BE2C (cell line): ENCODE results near the gene IRF2.

Experiments
- DNase-seq: peaks from one replicate; pipeline ENCODE4 v3.0.0-alpha.2; 2020
- H3K27me3 ChIP-seq: fragments of 250-450 bp; sonication (Bioruptor Pico); 2 replicates; pipeline ENCODE4 v1.5.1; 2020; ENCODE audit warnings: mild to moderate bottlenecking
- H3K36me3 ChIP-seq: fragments of 250-450 bp; sonication (Bioruptor Pico); 2 replicates; pipeline ENCODE4 v1.5.1; 2020; ENCODE audit warnings: mild to moderate bottlenecking
- H3K4me1 ChIP-seq: fragments of 250-450 bp; sonication (Bioruptor Pico); 2 replicates; pipeline ENCODE4 v1.5.1; 2020
- H3K4me3 ChIP-seq: 2 replicates; pipeline ENCODE4 v1.5.1; 2011; ENCODE audit warnings: low read depth, low read length
- H3K9me3 ChIP-seq: fragments of 250-450 bp; sonication (Bioruptor Pico); 2 replicates; pipeline ENCODE4 v1.5.1; 2020
- TF ChIP-seq, protein P1 (sequence below): IDR thresholded peaks from 2 replicates; pipeline ENCODE4 v1.5.1; 2012; ENCODE audit warnings: mild to moderate bottlenecking, low read depth, low read length

The IRF2 gene

DNA sequence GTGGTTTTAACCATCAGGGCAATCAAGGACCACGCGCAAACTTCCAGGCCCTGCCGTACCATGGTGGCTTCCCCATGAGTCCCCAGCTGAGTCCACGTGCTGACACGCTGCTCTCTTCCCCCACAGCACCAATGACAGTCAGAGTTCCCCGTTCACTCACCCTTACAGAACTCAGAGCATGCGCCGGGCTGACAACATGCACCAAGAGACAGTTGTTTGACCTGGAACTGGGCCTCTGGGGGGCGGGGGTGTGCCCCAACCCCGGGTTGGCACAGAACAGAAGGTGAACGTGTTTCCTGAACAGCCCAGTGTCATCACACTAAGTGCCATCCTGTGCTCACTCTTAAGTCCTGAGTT, 29.4 kb downstream of the IRF2 start:
- DNase-seq: no peak
- H3K4me3 ChIP-seq: no peak overlapping the region
- H3K36me3 ChIP-seq: peaks cover 4% of the 10 kb centered on the region; the same call in 1 of the 2 replicates
- no peaks in the 10 kb centered on the region for H3K27me3 ChIP-seq
- H3K4me1 ChIP-seq: no peaks in the 10 kb centered on the region; the same call in 1 of the 2 replicates
- H3K9me3 ChIP-seq: no peaks in the 10 kb centered on the region
- TF ChIP-seq, protein P1, sequence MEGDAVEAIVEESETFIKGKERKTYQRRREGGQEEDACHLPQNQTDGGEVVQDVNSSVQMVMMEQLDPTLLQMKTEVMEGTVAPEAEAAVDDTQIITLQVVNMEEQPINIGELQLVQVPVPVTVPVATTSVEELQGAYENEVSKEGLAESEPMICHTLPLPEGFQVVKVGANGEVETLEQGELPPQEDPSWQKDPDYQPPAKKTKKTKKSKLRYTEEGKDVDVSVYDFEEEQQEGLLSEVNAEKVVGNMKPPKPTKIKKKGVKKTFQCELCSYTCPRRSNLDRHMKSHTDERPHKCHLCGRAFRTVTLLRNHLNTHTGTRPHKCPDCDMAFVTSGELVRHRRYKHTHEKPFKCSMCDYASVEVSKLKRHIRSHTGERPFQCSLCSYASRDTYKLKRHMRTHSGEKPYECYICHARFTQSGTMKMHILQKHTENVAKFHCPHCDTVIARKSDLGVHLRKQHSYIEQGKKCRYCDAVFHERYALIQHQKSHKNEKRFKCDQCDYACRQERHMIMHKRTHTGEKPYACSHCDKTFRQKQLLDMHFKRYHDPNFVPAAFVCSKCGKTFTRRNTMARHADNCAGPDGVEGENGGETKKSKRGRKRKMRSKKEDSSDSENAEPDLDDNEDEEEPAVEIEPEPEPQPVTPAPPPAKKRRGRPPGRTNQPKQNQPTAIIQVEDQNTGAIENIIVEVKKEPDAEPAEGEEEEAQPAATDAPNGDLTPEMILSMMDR: no peak

DNA sequence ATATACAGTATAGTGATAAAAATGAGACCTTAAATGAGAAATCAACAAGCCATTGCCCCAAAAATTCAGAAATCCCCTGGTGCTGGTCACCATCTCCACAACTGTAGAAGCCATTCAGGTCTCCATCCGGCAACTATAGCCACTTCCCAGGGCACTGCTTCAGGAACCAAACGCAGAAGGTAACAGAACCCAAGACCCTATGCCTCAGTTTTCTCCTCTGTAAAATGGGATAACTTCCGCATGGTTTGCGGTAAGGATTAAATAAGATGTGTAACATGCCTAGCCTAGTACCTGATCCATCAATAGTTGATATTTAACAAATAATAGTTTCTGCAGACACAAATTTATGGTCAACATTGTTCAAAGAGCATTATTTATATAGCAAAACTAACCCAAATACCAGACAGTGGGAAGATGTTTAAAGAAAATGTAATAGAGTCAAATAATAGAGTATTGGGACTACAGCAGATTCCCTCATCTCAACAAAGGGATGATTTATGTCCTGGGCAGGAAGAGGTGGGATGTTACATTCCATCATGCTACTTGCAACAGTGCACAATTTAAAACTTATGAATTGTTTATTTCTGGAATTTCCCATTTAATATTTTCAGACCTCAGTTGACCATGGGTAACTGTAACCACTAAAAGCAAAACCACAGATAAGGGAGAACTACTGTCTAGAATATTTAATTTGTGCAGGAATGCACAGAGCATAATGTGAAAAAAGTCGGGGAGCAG, 30.0 kb downstream of the IRF2 start:
- no peak for DNase-seq
- Histone ChIP-seq H3K36me3 (no peaks in the 10 kb centered on the region; the same call in 1 of the 2 replicates), H3K4me1 (no peaks in the 10 kb centered on the region; the same call in 1 of the 2 replicates), H3K27me3 (no peaks in the 10 kb centered on the region), H3K9me3 (no peaks in the 10 kb centered on the region), H3K4me3 (no peak overlapping the region)
- TF ChIP-seq, protein P1: no peak

DNA sequence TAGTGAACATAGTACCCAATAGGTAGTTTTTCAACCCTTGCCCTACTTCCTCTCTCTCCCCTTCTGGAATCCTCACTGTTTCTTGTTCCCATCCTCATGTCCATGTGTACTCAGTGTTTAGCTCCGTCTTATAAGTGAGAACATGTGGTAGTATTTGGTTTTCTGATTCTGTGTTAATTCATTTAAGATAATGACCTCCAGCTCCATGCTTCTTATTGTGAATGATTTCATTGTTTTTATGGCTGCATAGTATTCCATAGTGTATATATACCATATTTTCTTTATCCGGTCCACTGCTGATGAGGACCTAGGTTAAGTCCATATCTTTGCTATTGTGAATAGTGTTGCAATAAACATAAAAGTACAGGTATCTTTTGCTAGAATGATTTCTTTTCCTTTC, 31.0 kb downstream of the IRF2 start:
- TF ChIP-seq, protein P1: no peak
- Histone ChIP-seq H3K4me3 (no peak overlapping the region), H3K4me1 (no peaks in the 10 kb centered on the region; the same call in 1 of the 2 replicates), H3K9me3 (no peaks in the 10 kb centered on the region), H3K36me3 (no peaks in the 10 kb centered on the region), H3K27me3 (no peaks in the 10 kb centered on the region)
- no peak for DNase-seq

DNA sequence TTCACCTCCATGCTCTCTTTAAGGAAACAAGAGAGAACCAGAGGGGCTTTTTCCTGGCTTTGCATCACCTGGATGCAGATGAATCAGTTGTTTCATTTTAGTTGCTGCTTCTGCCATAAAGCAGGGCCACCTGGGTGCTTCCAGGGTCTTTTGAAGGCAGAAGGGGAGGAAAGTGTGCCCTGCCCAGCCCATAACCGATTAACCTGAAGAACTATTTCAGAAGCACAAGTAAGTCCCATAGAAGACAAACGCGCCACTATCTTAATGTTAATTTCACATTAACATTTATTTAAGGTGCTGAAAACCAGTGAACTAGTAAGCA, 32.1 kb downstream of the IRF2 start:
- DNase-seq: no peak
- Histone ChIP-seq H3K9me3 (no peaks in the 10 kb centered on the region), H3K4me3 (no peak overlapping the region), H3K27me3 (no peaks in the 10 kb centered on the region), H3K4me1 (no peaks in the 10 kb centered on the region; the same call in 1 of the 2 replicates), H3K36me3 (no peaks in the 10 kb centered on the region)
- TF ChIP-seq, protein P1: no peak

DNA sequence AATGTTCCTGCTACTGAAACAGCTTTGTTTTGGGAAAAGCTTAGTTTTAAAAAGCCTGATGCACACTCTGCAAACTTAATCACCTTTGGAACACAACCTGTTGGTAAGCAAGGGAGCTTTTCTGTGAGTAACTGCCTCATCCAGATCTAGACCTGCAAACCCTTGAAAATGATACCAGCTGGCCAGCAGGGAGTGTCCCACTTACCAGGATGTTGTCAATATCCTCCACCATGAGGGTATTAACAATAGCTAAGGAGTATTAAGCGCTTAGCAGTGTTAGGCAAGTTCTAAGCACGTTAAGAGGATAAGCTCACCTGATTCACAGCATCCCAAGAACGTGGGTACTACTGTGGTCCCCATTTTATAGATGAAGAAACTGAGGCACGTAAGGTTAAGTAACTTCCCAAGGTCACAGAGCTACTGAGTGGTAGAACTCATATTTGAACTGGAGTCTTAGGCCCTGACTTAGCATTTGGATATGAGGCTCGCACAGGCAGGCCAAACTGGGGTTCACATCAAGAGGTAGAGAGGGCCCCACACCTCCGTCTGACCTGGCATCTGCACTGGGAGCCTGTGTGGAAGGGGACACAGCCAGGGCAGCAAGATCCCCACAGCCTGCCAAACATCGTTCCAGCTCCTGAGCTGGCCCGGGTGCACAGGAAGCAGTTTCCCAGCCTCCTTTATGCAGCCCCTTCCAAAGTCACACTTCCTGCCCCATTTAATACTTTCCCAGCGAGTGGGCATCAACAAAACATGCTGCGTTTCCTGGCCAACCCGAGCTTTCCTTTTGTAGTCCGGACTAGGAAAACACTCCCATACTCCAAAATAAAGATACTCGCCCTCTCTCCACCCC, 32.7 kb downstream of the IRF2 start:
- Histone ChIP-seq H3K4me3 (no peak overlapping the region), H3K27me3 (no peaks in the 10 kb centered on the region), H3K36me3 (no peaks in the 10 kb centered on the region), H3K9me3 (no peaks in the 10 kb centered on the region), H3K4me1 (no peaks in the 10 kb centered on the region; the same call in 1 of the 2 replicates)
- DNase-seq: no peak
- TF ChIP-seq, protein P1: no peak
